Lower lobe of right lung (tissue), 2 donors: ENCODE results near the gene SLC4A1. TPM values are rescaled to one million over a fixed set of nuclear protein-coding genes. Genes with fewer than 3 reads are reported as not detected.

Experiments used
- ATAC-seq, 2 donors: fragments of 200-7000 bp; cut with Tn5 transposase; one replicate each; pipeline ENCODE4 v1.9.1; 2020 to 2022; ENCODE audit warnings: mild to moderate bottlenecking in 2 of 2, moderate library complexity in 2 of 2
- DNase-seq: peaks from one replicate; pipeline ENCODE4 v3.0.0-alpha.2; 2020
- H3K27ac ChIP-seq: fragments of 200-600 bp; one replicate; pipeline ENCODE4 v1.8.0; 2022
- H3K27me3 ChIP-seq: fragments of 200-600 bp; one replicate; pipeline ENCODE4 v1.8.0; 2022; ENCODE audit warnings: low read depth
- H3K36me3 ChIP-seq: fragments of 200-600 bp; one replicate; pipeline ENCODE4 v1.8.0; 2022; ENCODE audit warnings: mild to moderate bottlenecking
- H3K4me1 ChIP-seq: fragments of 200-600 bp; one replicate; pipeline ENCODE4 v1.8.0; 2022
- H3K4me3 ChIP-seq: fragments of 200-600 bp; one replicate; pipeline ENCODE4 v1.8.0; 2022; ENCODE audit warnings: mild to moderate bottlenecking
- H3K9me3 ChIP-seq: fragments of 200-600 bp; one replicate; pipeline ENCODE4 v1.8.0; 2022
- CTCF ChIP-seq: fragments of 200-600 bp; IDR thresholded peaks from one replicate; pipeline ENCODE4 v1.8.0; 2022; ENCODE audit warnings: antibody characterized with exemption, mild to moderate bottlenecking
- intact Hi-C: fragments of 100-400 bp; cut with DNase I; formaldehyde crosslinking; loops from one replicate; pipeline ENCODE4 v1.11.0; 2022
- total RNA-seq: library from RNA; stranded (reverse); fragmentation: NEBNext Ultra II Directional; extraction: Animal tissue kit (Norgen Biotek cat#: 25700); gene quantifications from one replicate; pipeline ENCODE4 v1.2.1, GENCODE V29; 2021
- donor health status: DM: no; HTN: yes; CAD: no; lungs with severe emphysema.

The SLC4A1 gene
- total RNA-seq, 1 donor from 2014 or later, result 0.83 TPM

GRCh38 chr17:44268709-44269534 is 987 bp upstream of the SLC4A1 start:
- no peak for TF ChIP-seq CTCF

GRCh38 chr17:44267165-44267455 is 825 bp downstream of the SLC4A1 start:
- ATAC-seq (no peak), DNase-seq (no peak)
- no peaks in the 10 kb centered on the region for H3K36me3 ChIP-seq
- no peak for TF ChIP-seq CTCF
- H3K4me1 ChIP-seq, result peaks cover 2% of the 10 kb centered on the region
- H3K4me3 ChIP-seq, result no peak overlapping the region
- intact Hi-C loops, result no loop called here
- no peaks in the 10 kb centered on the region for H3K9me3 ChIP-seq
- H3K27ac ChIP-seq, result no peak overlapping the region
- H3K27me3 ChIP-seq, result peaks cover 4% of the 10 kb centered on the region

More at GRCh38 chr17:44268709-44269534, 987 bp upstream of the SLC4A1 start:
- Histone ChIP-seq H3K9me3 (no peaks in the 10 kb centered on the region), H3K4me3 (no peak overlapping the region), H3K27me3 (peaks cover 4% of the 10 kb centered on the region), H3K4me1 (peaks cover 5% of the 10 kb centered on the region), H3K27ac (no peak overlapping the region), H3K36me3 (no peaks in the 10 kb centered on the region)
- intact Hi-C loops, result no loop called here
- DNase-seq (no peak), ATAC-seq (no peak)

GRCh38 chr17:44266402-44267164 is 1.4 kb downstream of the SLC4A1 start:
- Histone ChIP-seq H3K27me3 (peaks cover 4% of the 10 kb centered on the region), H3K36me3 (no peaks in the 10 kb centered on the region), H3K4me1 (no peaks in the 10 kb centered on the region), H3K9me3 (no peaks in the 10 kb centered on the region), H3K4me3 (no peak overlapping the region), H3K27ac (no peak overlapping the region)
- TF ChIP-seq CTCF, result no peak
- DNase-seq (no peak), ATAC-seq (no peak)
- intact Hi-C loops, result no loop called here

- Histone ChIP-seq H3K36me3 (no peaks in the 10 kb centered on the region), H3K4me1 (no peaks in the 10 kb centered on the region), H3K4me3 (no peak overlapping the region), H3K9me3 (no peaks in the 10 kb centered on the region), H3K27ac (no peak overlapping the region), H3K27me3 (no peaks in the 10 kb centered on the region)
- TF ChIP-seq CTCF, result no peak
- intact Hi-C loops, result no loop called here
- no peak for ATAC-seq
- DNase-seq, result no peak
Observed at GRCh38 chr17:44263345-44263902, 4.5 kb downstream of the SLC4A1 start.

GRCh38 chr17:44262654-44263225 is 5.2 kb downstream of the SLC4A1 start:
- no peak for TF ChIP-seq CTCF
- ATAC-seq, result no peak
- intact Hi-C loops, result no loop called here
- no peaks in the 10 kb centered on the region for H3K9me3 ChIP-seq
- no peak overlapping the region for H3K4me3 ChIP-seq
- H3K27ac ChIP-seq, result no peak overlapping the region
- no peak for DNase-seq
- no peaks in the 10 kb centered on the region for H3K36me3 ChIP-seq
- H3K27me3 ChIP-seq, result no peaks in the 10 kb centered on the region
- no peaks in the 10 kb centered on the region for H3K4me1 ChIP-seq
